NCI-H146 treated with DMSO at 0.1 percent for 48 hours (cell line): ENCODE data around the gene REPIN1.

Experiments
- DNase-seq: peaks from one replicate; lab custom pipeline; 2025; ENCODE audit not compliant: unreplicated experiment; lab: John Stamatoyannopoulos, UW

REPIN1 gene

GRCh38 chr7:150420242-150420641 is 51.6 kb downstream of the REPIN1 start:
- no peak for DNase-seq

- DNase-seq, result peak; percentile 62
Observed at GRCh38 chr7:150420987-150421674, 52.5 kb downstream of the REPIN1 start.

- no peak for DNase-seq
Observed at GRCh38 chr7:150421831-150422230, 53.2 kb downstream of the REPIN1 start.
